ENCODE data around the gene CCDC43. TPM values are rescaled to one million over a fixed set of nuclear protein-coding genes. Genes with fewer than 3 reads are reported as not detected.
"Not testable (repeated sequence)": the region's sequence is repeated elsewhere in the genome, so short reads cannot be mapped to it uniquely, and the experiment has no call there.

Gene CCDC43
- total and polyA plus RNA-seq, 2 of the 13 experiments (the other 11 are each of a cell fraction or from before 2014, with no cell fraction given) = 17.5 to 94.8 TPM

GRCh38 chr17:44726121-44726520 is 36.5 kb upstream of the CCDC43 start:
- H3K9me3 ChIP-seq (ENCODE audit: low read length); BruUV-seq (replicated peaks); H3K4me2 ChIP-seq (ENCODE audit: low read depth, low read length); H3K4me1 ChIP-seq (ENCODE audit: insufficient read depth, low read length); FAIRE-seq; intact Hi-C loops (cut with micrococcal nuclease; ENCODE audit: unreplicated experiment); H4K20me1 ChIP-seq (ENCODE audit: insufficient read depth, low read length); CTCF ChIA-PET (ENCODE audit: low intra/inter-chr PET ratio, low total read pairs); H3K27me3 ChIP-seq (ENCODE audit: control insufficient read depth in 1 of 2, insufficient read depth in 2 of 2, low read length in 2 of 2); ATAC-seq; POLR2A ChIA-PET; in situ Hi-C loops (cut with HindIII; ENCODE audit: extremely low pct_ligation_motif_present, low pct_unique_long_range_greater_than_20kb); DNase-seq (ENCODE audit: low spot score); H3K9ac ChIP-seq (ENCODE audit: insufficient read depth, low read depth, low read length); H3K79me2 ChIP-seq (ENCODE audit: insufficient read depth, low read length); H3K4me3 ChIP-seq (replicated peaks in 1 of 3; ENCODE audit: insufficient read depth in 1 of 3, low read depth in 2 of 3, low read length in 3 of 3); H3K27ac ChIP-seq (ENCODE audit: extremely low read length, insufficient read depth, low read length); H2AFZ ChIP-seq (ENCODE audit: low read length): not testable (repeated sequence)
- H3K36me3 ChIP-seq (replicated peaks in 1 of 2; ENCODE audit: control insufficient read depth in 1 of 2, insufficient read depth in 2 of 2, low read length in 2 of 2) = peaks cover 11 to 55% of the 10 kb centered on the region in 2 experiments; a peak in 4 of 5 replicates
- WGBS (ENCODE audit: low lambda C conversion rate) = 93% methylated on average over 6 of the region's 6 CpGs

- Histone ChIP-seq H3K4me1 (ENCODE audit: insufficient read depth, low read length) (no peaks in the 10 kb centered on the region), H3K4me3 (replicated peaks in 1 of 3; ENCODE audit: insufficient read depth in 1 of 3, low read depth in 2 of 3, low read length in 3 of 3) (no peak overlapping the region), H3K27me3 (ENCODE audit: control insufficient read depth in 1 of 2, insufficient read depth in 2 of 2, low read length in 2 of 2) (no peaks in the 10 kb centered on the region), H3K4me2 (ENCODE audit: low read depth, low read length) (no peak overlapping the region), H2AFZ (ENCODE audit: low read length) (no peak overlapping the region), H3K9ac (ENCODE audit: insufficient read depth, low read depth, low read length) (no peak overlapping the region), H4K20me1 (ENCODE audit: insufficient read depth, low read length) (no peaks in the 10 kb centered on the region), H3K36me3 (replicated peaks in 1 of 2; ENCODE audit: control insufficient read depth in 1 of 2, insufficient read depth in 2 of 2, low read length in 2 of 2) (peaks cover 6 to 46% of the 10 kb centered on the region in 2 experiments; a peak in 4 of 5 replicates), H3K79me2 (ENCODE audit: insufficient read depth, low read length) (no peaks in the 10 kb centered on the region), H3K27ac (ENCODE audit: extremely low read length, insufficient read depth, low read length) (no peak overlapping the region), H3K9me3 (ENCODE audit: low read length) (no peaks in the 10 kb centered on the region)
- no TSS peak for BruUV-seq (replicated peaks)
- POLR2A ChIA-PET = no interaction called here
- TF ChIP-seq JUND (CRISPR knock-in tag; IDR thresholded peaks at IDR 0.05) (no peak), ZNF589 (CRISPR knock-in tag; conservative IDR thresholded peaks at IDR 0.05) (no peak), KIAA2018 (CRISPR knock-in tag; IDR thresholded peaks at IDR 0.05; ENCODE audit: borderline replicate concordance) (no peak), WIZ (CRISPR knock-in tag; IDR thresholded peaks at IDR 0.05) (no peak)
- ATAC-seq = no peak
- CTCF ChIA-PET (ENCODE audit: low intra/inter-chr PET ratio, low total read pairs) = no interaction called here
- 90% methylated on average over 5 of the region's 5 CpGs for whole genome bisulfite sequencing (ENCODE audit: low lambda C conversion rate)
- in situ Hi-C loops (cut with HindIII; ENCODE audit: extremely low pct_ligation_motif_present, low pct_unique_long_range_greater_than_20kb) (no loop called here), intact Hi-C loops (cut with micrococcal nuclease; ENCODE audit: unreplicated experiment) (no loop called here)
- no peak for FAIRE-seq
- DNase-seq (ENCODE audit: low spot score) = no peak
Measured at GRCh38 chr17:44722254-44722653, 32.7 kb upstream of the CCDC43 start.
